Umbilical cord (tissue), 2 donors: ENCODE results near the gene ADAM33. TPM values are rescaled to one million over a fixed set of nuclear protein-coding genes. Genes with fewer than 3 reads are reported as not detected.
A peak's percentile ranks its signal among the peaks of the same experiment; 100 is the strongest.

Source experiments
- DNase-seq: peaks from one replicate; pipeline ENCODE4 v3.0.0-alpha.2; 2015; ENCODE audit warnings: low spot score
- total RNA-seq: library from RNA; depleted of rRNA; stranded (reverse); fragments of >200 nt; gene quantifications from one replicate; pipeline ENCODE4 v1.2.3, GENCODE V29; 2014; ENCODE audit warnings: low replicate concordance; ENCODE audit not compliant: insufficient read depth

The ADAM33 gene
- total RNA-seq, 1 donor from 2014 or later: 71.3 TPM

DNA sequence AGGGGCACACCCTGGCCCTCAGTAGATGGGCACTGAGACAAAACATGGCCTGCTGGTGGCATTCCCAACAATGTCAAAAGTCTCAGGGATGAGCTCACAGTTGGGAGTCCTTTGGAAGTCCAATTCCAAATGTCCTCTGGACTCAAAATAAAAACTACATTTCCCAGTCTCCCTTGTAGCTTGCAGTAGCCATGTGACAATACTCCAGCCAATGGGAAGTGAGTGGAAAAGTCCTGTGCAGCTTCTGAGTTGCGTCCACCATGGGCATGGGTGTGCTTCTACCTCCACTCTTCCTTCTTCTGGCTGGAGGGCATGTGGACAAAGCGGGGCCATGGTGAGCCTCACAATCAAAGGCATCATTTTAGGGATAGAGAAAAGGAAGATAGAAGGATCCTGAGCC is 5.8 kb upstream of the ADAM33 start:
- DNase-seq: peak; percentile 75

DNA sequence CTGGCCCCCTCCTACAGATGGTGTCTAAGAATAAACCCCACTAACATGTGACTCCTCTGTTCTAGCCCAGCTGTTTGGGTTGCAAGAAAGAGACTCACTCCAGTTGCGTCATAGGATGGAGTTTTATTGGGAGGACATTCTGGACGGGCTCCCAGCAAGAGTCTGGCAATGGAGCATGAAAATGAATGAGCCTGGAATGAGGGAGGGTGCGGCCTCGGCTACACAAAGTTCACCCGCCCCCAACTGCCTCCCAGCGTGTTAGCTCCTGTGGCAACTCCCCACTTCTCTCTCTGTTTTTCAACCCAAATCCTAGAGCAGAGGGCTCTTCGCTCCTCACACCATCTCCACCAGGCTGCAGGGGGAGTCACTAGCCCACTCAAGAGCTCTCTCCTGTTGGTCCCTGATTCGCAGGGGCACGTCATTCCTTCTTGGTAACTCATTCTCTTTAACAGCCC is 5.1 kb upstream of the ADAM33 start:
- peak; percentile 98 for DNase-seq

GRCh38 chr20:3686421-3686820 is 4.6 kb upstream of the ADAM33 start:
- DNase-seq: no peak

DNA sequence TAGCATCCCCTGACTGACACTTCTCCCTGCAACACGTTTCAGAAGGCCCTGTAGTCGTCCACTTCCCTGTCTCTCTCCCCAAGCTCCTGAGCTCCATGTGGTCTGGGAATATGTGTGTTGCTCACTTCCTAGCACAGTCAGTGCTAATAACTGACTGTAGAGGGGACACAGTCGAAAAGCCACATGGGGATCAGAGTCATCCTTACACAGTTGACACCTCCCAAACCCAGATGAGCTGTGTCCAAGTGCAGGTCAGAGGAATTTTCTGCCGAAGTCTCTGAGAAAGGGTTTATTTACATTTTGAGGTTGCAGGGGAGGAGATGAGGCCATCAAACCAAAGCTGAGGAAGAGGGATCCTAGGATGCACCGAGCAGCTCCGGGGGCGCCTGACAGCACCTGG is 3.5 kb upstream of the ADAM33 start:
- DNase-seq: no peak

DNA sequence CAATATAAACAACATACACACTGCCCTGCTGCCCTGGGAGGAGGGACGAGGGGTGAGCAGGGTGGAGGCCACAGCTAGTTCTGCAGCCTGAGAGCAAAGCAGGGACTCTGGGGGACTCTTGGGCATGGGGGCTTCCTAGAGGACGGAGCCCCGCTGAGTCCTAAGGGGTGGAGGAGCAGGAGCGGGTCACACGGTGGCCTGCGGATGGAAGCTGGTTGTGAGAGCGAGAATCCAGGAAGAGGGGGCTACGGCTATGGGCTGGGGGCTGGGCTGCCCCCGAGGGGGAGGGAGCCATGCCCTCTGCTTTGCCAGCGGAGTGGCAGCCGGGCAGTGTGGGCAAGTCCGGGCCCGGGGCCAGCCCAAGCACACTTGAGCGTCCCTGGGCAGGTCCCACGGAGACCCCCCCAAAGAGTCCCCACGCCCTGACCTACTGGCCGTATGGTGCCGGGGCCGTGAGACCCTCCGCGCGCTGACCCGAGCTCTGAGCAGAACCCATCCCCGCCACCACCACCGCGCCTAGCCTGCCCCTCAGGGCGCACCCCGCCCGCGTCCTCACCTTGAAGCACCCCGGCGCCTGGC is 369 bp downstream of the ADAM33 start:
- no peak for DNase-seq

GRCh38 chr20:3680701-3681351 is 984 bp downstream of the ADAM33 start:
- peak; percentile 43 for DNase-seq

- DNase-seq: peak; percentile 94
Observed at GRCh38 chr20:3679749-3680700, 1.8 kb downstream of the ADAM33 start.

GRCh38 chr20:3678856-3679720 is 2.7 kb downstream of the ADAM33 start:
- peak; percentile 36 for DNase-seq

GRCh38 chr20:3678198-3678597 is 3.6 kb downstream of the ADAM33 start:
- no peak for DNase-seq

DNA sequence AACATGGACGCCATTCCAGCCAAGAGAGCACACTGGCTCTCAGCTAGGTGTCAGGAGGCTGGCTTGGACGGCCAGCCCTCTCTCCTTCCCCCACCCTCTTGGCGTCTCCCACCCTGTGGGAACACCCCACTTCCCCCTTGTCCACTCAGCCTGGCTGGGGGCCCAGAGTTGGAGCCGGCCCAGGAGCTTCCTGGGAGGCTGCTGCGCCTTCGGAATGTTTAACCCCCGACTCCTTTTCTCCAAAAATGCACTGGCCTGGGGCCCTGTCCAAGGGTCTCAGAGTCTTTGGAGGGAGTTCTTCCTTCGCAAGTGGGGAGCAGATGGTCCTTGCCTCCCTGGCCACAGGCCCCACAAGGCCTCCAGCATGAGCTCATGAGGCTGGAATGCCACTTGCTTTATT is 4.1 kb downstream of the ADAM33 start:
- DNase-seq: peak; percentile 43

DNA sequence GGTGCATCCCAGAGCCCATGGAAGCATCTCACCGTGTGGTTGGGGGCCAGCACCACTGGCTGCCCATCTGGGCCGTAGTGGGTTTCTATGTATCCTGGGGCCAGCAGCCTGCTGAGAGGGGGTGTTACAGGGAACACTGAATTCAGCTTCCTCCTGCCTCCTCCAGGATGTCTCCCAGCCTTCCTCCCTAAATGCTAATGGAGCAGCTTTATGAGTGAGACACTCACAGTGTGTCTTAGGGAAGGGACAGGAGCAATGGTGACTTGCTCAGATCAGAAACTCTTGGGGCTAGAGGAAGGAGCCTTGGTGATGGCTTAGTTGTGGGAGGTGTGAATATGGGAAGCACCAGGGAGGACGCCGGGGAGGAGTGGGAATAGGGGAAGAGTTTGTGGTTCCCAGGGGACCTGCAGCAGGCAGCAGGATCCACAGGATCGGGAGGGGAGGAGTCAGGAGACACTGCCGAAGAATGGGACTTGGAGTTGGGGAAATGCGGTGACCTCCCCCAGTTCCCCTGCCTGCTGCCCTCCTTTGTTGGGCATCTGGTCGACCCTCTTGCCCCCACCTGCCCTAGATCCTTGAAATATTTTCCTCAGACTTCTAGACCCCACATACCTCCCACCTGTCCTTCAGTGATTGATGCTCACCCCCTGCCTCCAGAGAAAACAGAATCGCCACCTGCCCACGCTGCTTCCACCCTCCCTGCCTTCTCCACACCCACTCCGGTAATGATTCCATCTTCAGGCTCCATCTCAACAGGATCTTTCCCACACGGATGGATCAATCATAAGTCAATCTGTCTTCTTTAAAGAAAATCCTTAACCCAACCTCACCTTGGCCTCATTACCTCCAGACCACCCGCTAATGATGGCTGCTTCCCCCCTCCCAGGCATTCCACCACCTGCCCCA is 6.6 kb downstream of the ADAM33 start:
- no peak for DNase-seq

DNA sequence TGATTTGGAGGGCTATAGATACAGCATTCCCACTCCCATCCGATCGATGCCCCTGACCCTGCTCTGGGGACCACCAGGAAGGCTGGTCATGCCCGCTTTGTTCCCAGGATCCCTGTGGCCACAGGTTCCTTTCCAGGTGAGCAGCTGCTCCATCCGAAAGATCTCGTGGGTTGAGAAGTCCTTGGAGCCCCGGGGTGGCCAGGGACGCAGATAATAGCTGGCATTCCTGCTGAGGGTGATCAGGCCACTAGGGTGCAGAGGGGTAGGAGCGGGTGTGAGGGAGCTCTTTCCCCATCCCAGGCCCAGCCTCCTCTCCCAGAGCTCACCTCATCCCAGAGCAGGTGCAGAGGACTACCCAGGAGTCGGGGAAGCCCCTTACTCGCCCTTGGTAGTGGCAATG is 7.4 kb downstream of the ADAM33 start:
- DNase-seq: no peak

DNA sequence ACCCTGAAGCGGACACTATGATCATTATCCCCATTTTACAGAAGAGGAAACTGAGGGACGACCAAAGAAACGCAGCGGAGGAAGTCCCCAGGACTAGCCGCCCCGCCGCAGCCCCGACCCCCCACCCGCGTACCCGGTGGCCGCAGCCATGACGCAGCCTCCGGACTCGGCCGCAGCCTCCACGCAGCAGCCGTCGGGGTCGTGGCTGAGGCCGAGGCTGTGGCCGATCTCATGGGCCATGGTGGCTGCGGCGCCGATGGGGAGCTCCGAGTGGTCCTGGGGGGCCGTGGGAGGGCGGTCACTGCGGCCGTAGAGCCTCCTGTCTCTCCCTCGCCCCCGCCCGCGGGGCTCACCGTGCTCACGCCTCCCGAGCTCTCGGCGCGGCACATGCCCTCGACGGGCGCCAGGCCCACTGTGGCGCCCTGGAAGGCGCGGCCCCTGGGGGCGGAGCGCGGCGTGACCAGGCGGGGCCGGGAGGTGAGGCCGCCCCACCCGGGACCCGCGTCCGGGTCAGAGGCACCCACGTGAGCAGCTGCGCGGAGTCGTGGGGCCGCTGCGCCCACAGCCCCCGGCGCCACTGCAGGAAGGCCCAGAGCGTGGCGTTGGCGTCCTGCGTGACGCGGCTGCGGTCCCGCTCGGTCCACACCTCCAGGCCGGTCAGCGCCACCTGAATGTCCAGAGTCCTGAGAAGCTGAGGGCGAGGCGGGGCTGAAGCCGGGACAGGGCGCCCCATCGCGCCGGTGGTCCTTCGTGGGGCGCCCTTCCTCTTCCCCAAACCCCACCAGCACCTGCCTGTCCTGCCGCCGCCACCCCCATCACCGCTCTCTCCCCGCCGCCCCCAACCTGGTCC is 8.4 kb downstream of the ADAM33 start:
- no peak for DNase-seq

GRCh38 chr20:3672547-3673171 is 9.2 kb downstream of the ADAM33 start:
- no peak for DNase-seq

- no peak for DNase-seq
Observed at GRCh38 chr20:3671986-3672546, 9.7 kb downstream of the ADAM33 start.

- no peak for DNase-seq
Observed at GRCh38 chr20:3670945-3671344, 10.9 kb downstream of the ADAM33 start.

GRCh38 chr20:3670511-3670910 is 11.3 kb downstream of the ADAM33 start:
- no peak for DNase-seq

GRCh38 chr20:3669710-3670367 is 12.0 kb downstream of the ADAM33 start:
- DNase-seq: no peak
